Measurements from ENCODE around the gene PSMB3.

- TF ChIP-seq CBFA2T2 (conservative IDR thresholded peaks at IDR 0.05) (no peak), GTF3C2 (IDR thresholded peaks at IDR 0.05; ENCODE audit: borderline replicate concordance, extremely low read depth, insufficient read length) (no peak)
Observed at GRCh38 chr17:38727736-38728135, 24.8 kb upstream of the PSMB3 start.

Data from K562 (cell line).